Neuronal stem cell (in vitro differentiated cells): Measurements from ENCODE around the gene TMEM108.

Experiments
- DNase-seq: peaks from one replicate; pipeline ENCODE4 v3.0.0-alpha.2; 2013; ENCODE audit warnings: low spot score
- H2AFZ ChIP-seq: one replicate; pipeline ENCODE4 v1.6.1; 2013; ENCODE audit warnings: mild to moderate bottlenecking, low read length, inconsistent platforms
- H2AK5ac ChIP-seq: 2 replicates; pipeline ENCODE4 v1.6.1; 2013; ENCODE audit warnings: low read depth, mild to moderate bottlenecking, inconsistent platforms, low read length, moderate library complexity, mixed read lengths
- H2BK120ac ChIP-seq: 2 replicates; pipeline ENCODE4 v1.6.1; 2013; ENCODE audit warnings: low read depth, mild to moderate bottlenecking, inconsistent platforms, low read length, moderate library complexity, mixed read lengths
- H2BK12ac ChIP-seq: one replicate; pipeline ENCODE4 v1.6.1; 2013; ENCODE audit warnings: low read length, inconsistent platforms
- H2BK15ac ChIP-seq: 2 replicates; pipeline ENCODE4 v1.6.1; 2013; ENCODE audit warnings: mild to moderate bottlenecking, low read length, inconsistent platforms, mixed read lengths
- H2BK5ac ChIP-seq: one replicate; pipeline ENCODE4 v1.6.1; 2013; ENCODE audit warnings: inconsistent platforms, mild to moderate bottlenecking, low read length, moderate library complexity
- H3K14ac ChIP-seq: one replicate; pipeline ENCODE4 v1.6.1; 2013; ENCODE audit warnings: low read length, inconsistent platforms
- H3K18ac ChIP-seq: 2 replicates; pipeline ENCODE4 v1.6.1; 2013; ENCODE audit warnings: low read length, inconsistent platforms
- H3K23ac ChIP-seq: 2 replicates; pipeline ENCODE4 v1.6.1; 2013; ENCODE audit warnings: low read depth, mild to moderate bottlenecking, mixed read lengths, low read length, inconsistent platforms; ENCODE audit not compliant: poor library complexity
- H3K27ac ChIP-seq: replicated peaks from 3 replicates; pipeline ENCODE4 v1.5.1; 2013; ENCODE audit warnings: low read length, inconsistent platforms
- H3K27me3 ChIP-seq, 3 experiments: 2 replicates each; pipeline ENCODE4 v1.6.1; 2013; ENCODE audit warnings: low read length in 3 of 3, mild to moderate bottlenecking in 2 of 3, inconsistent platforms in 1 of 3, low read depth in 1 of 3, mixed read lengths in 1 of 3, moderate library complexity in 1 of 3; ENCODE audit not compliant: control insufficient read depth in 3 of 3, insufficient read depth in 3 of 3
- H3K36me3 ChIP-seq, 2 donors: replicated peaks in 1 of 2; 2 replicates each; pipeline ENCODE4 v1.6.1; 2013; ENCODE audit warnings: low read length in 2 of 2; ENCODE audit not compliant: control insufficient read depth in 2 of 2, insufficient read depth in 2 of 2
- H3K4ac ChIP-seq: 2 replicates; pipeline ENCODE4 v1.6.1; 2013; ENCODE audit warnings: inconsistent platforms, mild to moderate bottlenecking, low read length, moderate library complexity
- H3K4me1 ChIP-seq, 2 donors: 1 replicate in 1 of 2; 2 replicates in 1 of 2; pipeline ENCODE4 v1.6.1; 2013; ENCODE audit warnings: low read length in 2 of 2, low read depth in 1 of 2; ENCODE audit not compliant: control insufficient read depth in 2 of 2, insufficient read depth in 1 of 2
- H3K4me2 ChIP-seq: one replicate; pipeline ENCODE4 v1.6.1; 2013; ENCODE audit warnings: mild to moderate bottlenecking, low read length, inconsistent platforms; ENCODE audit not compliant: insufficient read depth, poor library complexity, severe bottlenecking
- H3K4me3 ChIP-seq, 2 donors: 2 replicates each; pipeline ENCODE4 v1.5.1; 2013; ENCODE audit warnings: low read length in 2 of 2, mild to moderate bottlenecking in 2 of 2, inconsistent platforms in 1 of 2, moderate library complexity in 1 of 2
- H3K79me1 ChIP-seq: one replicate; pipeline ENCODE4 v1.6.1; 2013; ENCODE audit warnings: low read depth, mild to moderate bottlenecking, inconsistent platforms, low read length, moderate library complexity
- H3K9ac ChIP-seq: one replicate; pipeline ENCODE4 v1.6.1; 2013; ENCODE audit warnings: mild to moderate bottlenecking, low read depth, low read length, inconsistent platforms; ENCODE audit not compliant: poor library complexity
- H3K9me3 ChIP-seq, 2 donors: replicated peaks in 1 of 2; 2 replicates each; pipeline versions ENCODE3 to v1.6.1; 2013; ENCODE audit warnings: low read length in 2 of 2, mild to moderate bottlenecking in 2 of 2, inconsistent platforms in 1 of 2, low read depth in 1 of 2, mixed read lengths in 1 of 2, moderate library complexity in 1 of 2; ENCODE audit not compliant: control insufficient read depth in 2 of 2, insufficient read depth in 1 of 2
- H4K8ac ChIP-seq: one replicate; pipeline ENCODE4 v1.6.1; 2013; ENCODE audit warnings: low read depth, mild to moderate bottlenecking, inconsistent platforms, low read length, moderate library complexity
- H4K91ac ChIP-seq: one replicate; pipeline ENCODE4 v1.6.1; 2013; ENCODE audit warnings: low read length, low read depth, mild to moderate bottlenecking, inconsistent platforms; ENCODE audit not compliant: poor library complexity
- WGBS, 2 donors: extraction: QIAGEN DNeasy Blood & Tissue Kit; methylation state at CpG; one replicate each; pipeline ENCODE4 v1.1.7; 2013; ENCODE audit warnings: missing lambda C conversion rate in 2 of 2, mixed read lengths in 1 of 2; ENCODE audit not compliant: insufficient read length in 2 of 2, insufficient replicate concordance in 1 of 2; ENCODE audit errors: extremely low coverage in 2 of 2; 5-methylcytosine and 5-hydroxymethylcytosine counted together

TMEM108 gene

DNA sequence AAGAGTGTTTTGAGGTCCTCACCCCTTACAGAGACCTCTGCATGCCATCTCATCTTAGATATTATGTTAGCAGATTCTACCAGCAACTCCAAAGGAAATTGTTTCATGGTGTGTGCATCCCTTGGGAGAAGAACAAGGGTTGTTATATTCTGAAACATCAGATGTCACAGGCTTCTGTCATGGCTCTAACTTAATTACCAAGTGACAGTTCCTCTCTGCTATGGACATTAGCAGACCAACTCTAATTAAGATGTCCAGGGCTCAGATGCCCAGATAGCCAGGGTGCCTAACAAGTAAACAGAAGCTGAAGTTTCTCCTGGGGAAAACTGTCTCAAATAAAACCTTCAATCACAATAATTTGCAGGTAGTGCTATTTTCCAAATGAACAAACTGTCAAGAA is 208.6 kb downstream of the TMEM108 start:
- no peak for DNase-seq

GRCh38 chr3:133248389-133248788 is 210.2 kb downstream of the TMEM108 start:
- no peak overlapping the region for H3K23ac ChIP-seq
- H3K36me3 ChIP-seq: no peaks in the 10 kb centered on the region
- no peak overlapping the region for H2BK15ac ChIP-seq
- no peak overlapping the region for H2AFZ ChIP-seq
- no peak overlapping the region for H2AK5ac ChIP-seq
- no peak overlapping the region for H2BK120ac ChIP-seq
- H3K4me1 ChIP-seq: peaks cover 0 to 7% of the 10 kb centered on the region in 2 donors
- H3K4me3 ChIP-seq: no peak overlapping the region
- no peak overlapping the region for H3K27ac ChIP-seq
- no peak overlapping the region for H4K8ac ChIP-seq
- no peaks in the 10 kb centered on the region for H3K9me3 ChIP-seq
- H2BK12ac ChIP-seq: no peak overlapping the region
- H2BK5ac ChIP-seq: no peak overlapping the region
- WGBS, 2 donors: no CpG with 5 or more reads among the region's 2 CpGs
- H3K27me3 ChIP-seq: no peaks in the 10 kb centered on the region
- H3K4me2 ChIP-seq: no peak overlapping the region
- H3K9ac ChIP-seq: no peak overlapping the region
- H3K79me1 ChIP-seq: no peaks in the 10 kb centered on the region
- no peak overlapping the region for H4K91ac ChIP-seq
- DNase-seq: no peak
- no peak overlapping the region for H3K14ac ChIP-seq
- H3K18ac ChIP-seq: no peak overlapping the region
- H3K4ac ChIP-seq: no peak overlapping the region

More for the DNA sequence above, 208.6 kb downstream of the TMEM108 start:
- H3K4me1 ChIP-seq: peaks cover 0 to 7% of the 10 kb centered on the region in 2 donors
- H2BK120ac ChIP-seq: no peak overlapping the region
- H3K9me3 ChIP-seq: peaks cover 0 to 2% of the 10 kb centered on the region in 2 donors
- no peak overlapping the region for H4K91ac ChIP-seq
- H2AFZ ChIP-seq: no peak overlapping the region
- H2BK12ac ChIP-seq: no peak overlapping the region
- no peaks in the 10 kb centered on the region for H3K79me1 ChIP-seq
- H3K23ac ChIP-seq: no peak overlapping the region
- H3K4me3 ChIP-seq: no peak overlapping the region
- H3K4ac ChIP-seq: no peak overlapping the region
- no peak overlapping the region for H3K9ac ChIP-seq
- no peak overlapping the region for H2AK5ac ChIP-seq
- H4K8ac ChIP-seq: no peak overlapping the region
- H3K27me3 ChIP-seq: no peaks in the 10 kb centered on the region
- no peak overlapping the region for H3K18ac ChIP-seq
- no peak overlapping the region for H3K14ac ChIP-seq
- H3K4me2 ChIP-seq: no peak overlapping the region
- H3K36me3 ChIP-seq: no peaks in the 10 kb centered on the region
- H3K27ac ChIP-seq: no peak overlapping the region
- no peak overlapping the region for H2BK15ac ChIP-seq
- no peak overlapping the region for H2BK5ac ChIP-seq

DNA sequence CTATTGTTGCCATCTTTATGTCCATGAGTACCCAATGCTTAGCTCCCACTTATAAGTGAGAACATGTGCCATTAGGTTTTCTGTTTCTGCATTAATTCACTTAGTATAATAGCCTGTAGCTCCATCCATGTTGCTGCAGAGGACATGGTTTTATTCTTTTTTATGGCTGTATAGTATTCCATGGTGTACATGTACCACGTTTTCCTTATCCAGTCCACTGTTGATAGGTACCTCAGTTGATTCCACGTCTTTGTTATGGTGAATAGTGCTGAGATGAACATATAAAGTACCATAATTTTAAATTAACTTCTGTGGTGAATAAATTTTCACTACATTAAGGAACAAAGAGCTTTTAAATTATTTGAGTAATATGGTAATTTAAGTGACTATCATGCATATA is 211.3 kb downstream of the TMEM108 start:
- Histone ChIP-seq H4K91ac (no peak overlapping the region), H2AFZ (no peak overlapping the region), H3K36me3 (no peaks in the 10 kb centered on the region), H2BK15ac (no peak overlapping the region), H2BK12ac (no peak overlapping the region), H2BK5ac (no peak overlapping the region), H3K27ac (no peak overlapping the region), H3K4me2 (no peak overlapping the region), H3K9ac (no peak overlapping the region), H2BK120ac (no peak overlapping the region), H3K14ac (no peak overlapping the region), H4K8ac (no peak overlapping the region), H3K4me3 (no peak overlapping the region), H3K4ac (no peak overlapping the region), H3K27me3 (no peaks in the 10 kb centered on the region), H3K79me1 (no peaks in the 10 kb centered on the region), H2AK5ac (no peak overlapping the region), H3K4me1 (peaks cover 0 to 7% of the 10 kb centered on the region in 2 donors), H3K18ac (no peak overlapping the region), H3K23ac (no peak overlapping the region), H3K9me3 (no peaks in the 10 kb centered on the region)
- no CpG with 5 or more reads among the region's 2 CpGs for WGBS, 2 donors
- DNase-seq: no peak

- Histone ChIP-seq H3K23ac (no peak overlapping the region), H3K27ac (no peak overlapping the region), H2AK5ac (no peak overlapping the region), H2BK15ac (no peak overlapping the region), H3K4me3 (no peak overlapping the region), H3K4ac (no peak overlapping the region), H3K9me3 (no peaks in the 10 kb centered on the region), H2BK12ac (no peak overlapping the region), H3K4me1 (peaks cover 0 to 2% of the 10 kb centered on the region in 2 donors), H3K79me1 (no peaks in the 10 kb centered on the region), H4K8ac (no peak overlapping the region), H3K4me2 (no peak overlapping the region), H3K36me3 (no peaks in the 10 kb centered on the region), H3K18ac (no peak overlapping the region), H2BK120ac (no peak overlapping the region), H3K27me3 (no peaks in the 10 kb centered on the region), H2BK5ac (no peak overlapping the region), H3K9ac (no peak overlapping the region), H3K14ac (no peak overlapping the region), H4K91ac (no peak overlapping the region), H2AFZ (no peak overlapping the region)
- DNase-seq: no peak
- no CpG with 5 or more reads among the region's 2 CpGs for WGBS, 2 donors
These were observed 216.0 kb downstream of the TMEM108 start for GRCh38 chr3:133254151-133254550.
